MM.1S (cell line): ENCODE measurements around the gene LOXL1.

ENCODE experiments used
- DNase-seq: peaks from one replicate; pipeline ENCODE4 v3.0.0-alpha.2; 2015
- H2AFZ ChIP-seq: fragments of 300-600 bp; sonication (generic); 2 replicates; pipeline ENCODE4 v1.6.0; 2016; ENCODE audit warnings: antibody characterized with exemption, low read length
- H3F3A ChIP-seq: fragments of 300-600 bp; sonication (generic); 2 replicates; pipeline ENCODE4 v1.6.1; 2016; ENCODE audit warnings: mild to moderate bottlenecking, antibody characterized with exemption, low read length, moderate library complexity, mixed read lengths; ENCODE audit not compliant: insufficient read depth
- H3K27ac ChIP-seq: fragments of 300-600 bp; sonication (generic); 2 replicates; pipeline ENCODE4 v1.5.1; 2016; ENCODE audit warnings: mild to moderate bottlenecking, low read length
- H3K27me3 ChIP-seq: fragments of 300-600 bp; sonication (generic); replicated peaks from 2 replicates; pipeline ENCODE4 v1.6.0; 2016; ENCODE audit warnings: low read length; ENCODE audit not compliant: insufficient read depth
- H3K36me3 ChIP-seq: fragments of 300-600 bp; sonication (generic); replicated peaks from 2 replicates; pipeline ENCODE4 v1.6.1; 2016; ENCODE audit warnings: mild to moderate bottlenecking, low read length, mixed read lengths; ENCODE audit not compliant: insufficient read depth
- H3K4me1 ChIP-seq: fragments of 300-600 bp; sonication (generic); 2 replicates; pipeline ENCODE4 v1.6.1; 2016; ENCODE audit warnings: low read length, mixed read lengths
- H3K4me2 ChIP-seq: fragments of 300-600 bp; sonication (generic); 2 replicates; pipeline ENCODE4 v1.6.0; 2016; ENCODE audit warnings: low read depth, low read length
- H3K4me3 ChIP-seq: fragments of 300-600 bp; sonication (generic); 2 replicates; pipeline ENCODE4 v1.5.1; 2016; ENCODE audit warnings: low read length, mixed read lengths
- H3K79me2 ChIP-seq: fragments of 300-600 bp; sonication (generic); 2 replicates; pipeline ENCODE4 v1.6.1; 2016; ENCODE audit warnings: mixed run types, low read length, mixed read lengths
- H3K9ac ChIP-seq: fragments of 300-600 bp; sonication (generic); 2 replicates; pipeline ENCODE4 v1.6.1; 2016; ENCODE audit warnings: low read length, mixed read lengths
- H3K9me2 ChIP-seq: fragments of 300-600 bp; sonication (generic); replicated peaks from 2 replicates; pipeline ENCODE4 v1.6.1; 2016; ENCODE audit warnings: mild to moderate bottlenecking, low read length, mixed read lengths; ENCODE audit not compliant: insufficient read depth
- H3K9me3 ChIP-seq: fragments of 300-600 bp; sonication (generic); replicated peaks from 2 replicates; pipeline ENCODE4 v1.6.1; 2016; ENCODE audit warnings: mild to moderate bottlenecking, low read length, mixed read lengths; ENCODE audit not compliant: insufficient read depth
- H4K20me1 ChIP-seq: fragments of 300-600 bp; sonication (generic); 2 replicates; pipeline ENCODE4 v1.6.1; 2016; ENCODE audit warnings: mild to moderate bottlenecking, low read length, moderate library complexity, mixed read lengths; ENCODE audit not compliant: insufficient read depth
- CTCF ChIP-seq: fragments of 300-600 bp; sonication (generic); IDR thresholded peaks from 2 replicates; pipeline ENCODE4 v1.5.1; 2016; ENCODE audit warnings: antibody characterized with exemption, low read length, mixed read lengths
- EZH2 ChIP-seq: fragments of 300-600 bp; sonication (generic); optimal IDR thresholded peaks from 2 replicates; pipeline ENCODE3; 2017; ENCODE audit warnings: low read depth, mild to moderate bottlenecking, antibody characterized with exemption, low read length, mixed read lengths
- EZH2phosphoT487 ChIP-seq: fragments of 300-600 bp; sonication (generic); IDR thresholded peaks from 2 replicates; pipeline ENCODE4 v1.6.1; 2018; ENCODE audit warnings: antibody characterized with exemption, low read length

Gene LOXL1

GRCh38 chr15:73982222-73982962 is 56.1 kb downstream of the LOXL1 start:
- DNase-seq: no peak
- peaks cover 17% of the 10 kb centered on the region for H3K27me3 ChIP-seq
- no peaks in the 10 kb centered on the region for H3K79me2 ChIP-seq
- H3K4me3 ChIP-seq: no peak overlapping the region
- no peaks in the 10 kb centered on the region for H3K36me3 ChIP-seq
- no peaks in the 10 kb centered on the region for H3K9me3 ChIP-seq
- peaks cover 12% of the 10 kb centered on the region for H3K4me1 ChIP-seq
- no peaks in the 10 kb centered on the region for H4K20me1 ChIP-seq
- H3K4me2 ChIP-seq: no peak overlapping the region
- H3K27ac ChIP-seq: no peak overlapping the region
- no peaks in the 10 kb centered on the region for H3K9me2 ChIP-seq
- no peak overlapping the region for H3K9ac ChIP-seq
- H2AFZ ChIP-seq: no peak overlapping the region
- H3F3A ChIP-seq: 0 out of 2 replicates have a peak, but pooled peaks cover 7% of the 10 kb centered on the region
- no peak for TF ChIP-seq EZH2phosphoT487
- no peak for TF ChIP-seq EZH2
- no peak for TF ChIP-seq CTCF

- H2AFZ ChIP-seq: no peak overlapping the region
- no peaks in the 10 kb centered on the region for H4K20me1 ChIP-seq
- no peak overlapping the region for H3K27ac ChIP-seq
- H3K4me1 ChIP-seq: peaks cover 12% of the 10 kb centered on the region
- no peaks in the 10 kb centered on the region for H3K36me3 ChIP-seq
- no peak overlapping the region for H3K4me2 ChIP-seq
- H3F3A ChIP-seq: 0 out of 2 replicates have a peak, but pooled peaks cover 7% of the 10 kb centered on the region
- H3K79me2 ChIP-seq: no peaks in the 10 kb centered on the region
- no peak for DNase-seq
- peaks cover 8% of the 10 kb centered on the region; the same call in 1 of the 2 replicates for H3K27me3 ChIP-seq
- no peaks in the 10 kb centered on the region for H3K9me2 ChIP-seq
- H3K9ac ChIP-seq: no peak overlapping the region
- H3K4me3 ChIP-seq: no peak overlapping the region
- no peaks in the 10 kb centered on the region for H3K9me3 ChIP-seq
- TF ChIP-seq EZH2 (no peak), CTCF (no peak), EZH2phosphoT487 (no peak)
Measured at GRCh38 chr15:73983211-73983727, 57.0 kb downstream of the LOXL1 start.

- Histone ChIP-seq H2AFZ (no peak overlapping the region), H3K4me1 (peaks cover 12% of the 10 kb centered on the region), H4K20me1 (no peaks in the 10 kb centered on the region), H3K9ac (no peak overlapping the region), H3K36me3 (no peaks in the 10 kb centered on the region), H3K27me3 (peaks cover 5% of the 10 kb centered on the region; the same call in 1 of the 2 replicates), H3K79me2 (no peaks in the 10 kb centered on the region), H3K4me3 (no peak overlapping the region), H3K4me2 (no peak overlapping the region), H3K27ac (no peak overlapping the region), H3F3A (0 out of 2 replicates have a peak, but pooled peaks cover 7% of the 10 kb centered on the region), H3K9me2 (no peaks in the 10 kb centered on the region), H3K9me3 (no peaks in the 10 kb centered on the region)
- DNase-seq: no peak
- TF ChIP-seq EZH2: no peak
- TF ChIP-seq EZH2phosphoT487: no peak
- TF ChIP-seq CTCF: no peak
Measured at GRCh38 chr15:73983773-73984172, 57.5 kb downstream of the LOXL1 start.
